ENCODE results near the gene NUP205.

GRCh38 chr7:135537453-135537852 lies 20.3 kb upstream of the NUP205 start:
- TF ChIP-seq POLR2A (IDR thresholded peaks at IDR 0.05) (no peak), CTCF (IDR thresholded peaks at IDR 0.05) (no peak)

Data from heart left ventricle (tissue), 13 donors.